Astrocyte of the cerebellum (primary cell): ENCODE data around the gene ZC3H15.
"Not testable (repeated sequence)": the region's sequence is repeated elsewhere in the genome, so short reads cannot be mapped to it uniquely, and the experiment has no call there.

Experiments
- DNase-seq: peaks from one replicate; pipeline ENCODE4 v3.0.0-alpha.2; 2011; ENCODE audit warnings: low read depth
- H3K4me3 ChIP-seq: 2 replicates; pipeline ENCODE4 v1.5.1; 2011; ENCODE audit warnings: mild to moderate bottlenecking, low read depth, low read length, moderate library complexity
- CTCF ChIP-seq: IDR thresholded peaks from 2 replicates; pipeline ENCODE4 v1.5.1; 2012; ENCODE audit warnings: low read length, low read depth, moderate library complexity, mild to moderate bottlenecking; ENCODE audit errors: missing control alignments
- in situ Hi-C: cut with HindIII; loops from 2 replicates; pipeline ENCODE4 v1.10.0; 2017; ENCODE audit warnings: low sequenced_read_pairs

Gene ZC3H15

DNA sequence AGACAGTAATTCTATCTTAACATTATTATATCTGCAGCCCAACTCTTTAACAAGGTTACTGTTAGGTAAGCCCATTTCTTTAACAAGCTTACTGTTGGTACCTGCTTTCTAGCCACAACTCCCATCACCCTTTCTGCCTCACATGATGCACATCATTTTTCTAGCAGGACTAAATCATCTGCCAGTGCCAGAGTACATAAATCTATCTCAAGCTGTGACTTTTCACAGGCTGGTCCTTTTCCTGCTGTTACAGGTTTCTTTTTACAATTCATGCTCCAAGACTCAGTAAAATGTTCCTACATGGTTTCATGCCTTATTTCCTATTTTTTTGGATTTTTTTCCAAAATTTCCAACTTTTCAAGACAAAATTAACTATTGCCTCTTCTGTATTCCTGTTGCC, 30.4 kb upstream of the ZC3H15 start:
- H3K4me3 ChIP-seq = no peak overlapping the region
- DNase-seq = no peak
- no peak for TF ChIP-seq CTCF
- in situ Hi-C loops = no loop called here

DNA sequence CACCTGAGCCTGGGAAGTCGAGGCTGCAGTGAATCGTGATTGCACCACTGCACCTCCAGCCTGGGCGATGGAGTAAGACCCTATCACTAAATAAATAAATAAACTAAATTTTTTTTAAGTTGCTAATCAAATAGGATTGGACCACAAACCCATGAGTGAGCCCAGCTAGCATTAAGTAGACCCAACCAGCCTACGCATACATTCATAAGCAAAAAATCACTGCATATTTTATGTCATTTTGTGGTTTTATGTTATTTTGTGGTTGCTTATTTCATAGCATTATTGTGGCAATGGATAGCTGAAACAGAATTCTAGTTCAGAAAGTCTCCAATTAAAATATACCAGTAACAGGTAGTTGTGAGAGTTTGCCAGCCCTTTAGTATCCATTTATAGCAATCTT, 29.1 kb upstream of the ZC3H15 start:
- in situ Hi-C loops = no loop called here
- peak; percentile 82 for DNase-seq
- no peak for TF ChIP-seq CTCF
- no peak overlapping the region for H3K4me3 ChIP-seq

GRCh38 chr2:186457908-186458307, 28.2 kb upstream of the ZC3H15 start:
- H3K4me3 ChIP-seq = no peak overlapping the region
- in situ Hi-C loops = no loop called here
- DNase-seq = no peak
- no peak for TF ChIP-seq CTCF

- no peak overlapping the region for H3K4me3 ChIP-seq
- peak; percentile 23 for DNase-seq
- in situ Hi-C loops = no loop called here
- peak; percentile 34 for TF ChIP-seq CTCF
Observed at GRCh38 chr2:186459009-186459408, 27.1 kb upstream of the ZC3H15 start.

DNA sequence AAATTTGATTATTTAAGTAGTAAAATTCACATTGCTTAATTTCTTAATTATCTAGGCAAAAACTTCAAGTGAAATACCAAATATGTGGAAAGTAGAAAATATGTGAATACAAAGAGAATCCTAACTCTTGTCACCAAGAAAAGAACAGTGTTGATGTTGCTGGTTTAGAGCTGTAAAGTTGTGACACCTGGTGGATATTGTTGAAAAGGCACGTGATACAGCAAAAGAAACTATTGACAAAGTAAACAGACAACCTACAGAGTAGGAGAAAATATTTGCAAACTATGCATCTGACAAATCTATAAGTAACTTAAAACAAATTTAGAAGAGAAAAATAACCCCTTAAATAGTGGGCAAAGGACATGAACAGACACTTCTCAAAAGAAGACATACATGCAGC, 25.6 kb upstream of the ZC3H15 start:
- TF ChIP-seq CTCF = peak; percentile 40
- no peak for DNase-seq
- no peak overlapping the region for H3K4me3 ChIP-seq
- in situ Hi-C loops = no loop called here

DNA sequence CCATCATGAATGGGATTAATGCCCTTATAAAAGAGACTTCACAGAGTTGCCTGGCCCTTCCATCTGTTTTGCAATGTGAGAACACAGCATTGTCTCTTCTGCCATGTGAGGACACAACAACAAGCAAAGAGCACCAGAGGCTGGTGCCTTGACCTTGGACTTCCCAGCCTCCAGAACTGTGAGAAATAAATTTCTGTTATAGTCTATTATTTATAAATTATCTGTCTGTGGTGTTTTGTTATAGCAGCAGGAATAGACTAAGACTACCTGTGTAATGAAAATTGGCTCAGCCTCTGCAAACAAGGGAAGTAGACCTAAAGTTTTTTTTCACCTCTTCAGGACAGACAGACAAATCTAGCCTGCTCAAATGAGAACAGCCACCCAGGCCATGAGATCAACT, 19.3 kb upstream of the ZC3H15 start:
- no peak for DNase-seq
- TF ChIP-seq CTCF = no peak
- H3K4me3 ChIP-seq = no peak overlapping the region
- in situ Hi-C loops = no loop called here

DNA sequence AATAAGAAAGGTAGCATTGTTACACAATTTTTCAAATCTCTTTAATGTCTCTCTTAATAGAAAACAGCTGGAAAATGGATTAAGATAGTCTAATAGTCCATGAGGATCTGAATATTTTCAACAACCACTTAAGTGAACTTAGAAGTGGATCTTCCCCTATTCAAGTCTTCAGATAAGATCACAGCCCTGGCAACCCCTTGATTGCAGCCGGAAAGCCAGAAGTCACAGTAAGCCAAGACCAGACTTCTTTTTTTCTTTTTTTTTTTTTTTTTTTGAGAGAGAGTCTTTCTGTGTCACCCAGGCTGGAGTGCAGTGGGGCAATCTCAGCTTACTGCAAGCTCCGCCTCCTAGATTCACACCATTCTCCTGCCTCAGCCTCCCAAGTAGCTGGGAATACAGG, 18.6 kb upstream of the ZC3H15 start:
- in situ Hi-C loops = no loop called here
- no peak for TF ChIP-seq CTCF
- DNase-seq = no peak

DNA sequence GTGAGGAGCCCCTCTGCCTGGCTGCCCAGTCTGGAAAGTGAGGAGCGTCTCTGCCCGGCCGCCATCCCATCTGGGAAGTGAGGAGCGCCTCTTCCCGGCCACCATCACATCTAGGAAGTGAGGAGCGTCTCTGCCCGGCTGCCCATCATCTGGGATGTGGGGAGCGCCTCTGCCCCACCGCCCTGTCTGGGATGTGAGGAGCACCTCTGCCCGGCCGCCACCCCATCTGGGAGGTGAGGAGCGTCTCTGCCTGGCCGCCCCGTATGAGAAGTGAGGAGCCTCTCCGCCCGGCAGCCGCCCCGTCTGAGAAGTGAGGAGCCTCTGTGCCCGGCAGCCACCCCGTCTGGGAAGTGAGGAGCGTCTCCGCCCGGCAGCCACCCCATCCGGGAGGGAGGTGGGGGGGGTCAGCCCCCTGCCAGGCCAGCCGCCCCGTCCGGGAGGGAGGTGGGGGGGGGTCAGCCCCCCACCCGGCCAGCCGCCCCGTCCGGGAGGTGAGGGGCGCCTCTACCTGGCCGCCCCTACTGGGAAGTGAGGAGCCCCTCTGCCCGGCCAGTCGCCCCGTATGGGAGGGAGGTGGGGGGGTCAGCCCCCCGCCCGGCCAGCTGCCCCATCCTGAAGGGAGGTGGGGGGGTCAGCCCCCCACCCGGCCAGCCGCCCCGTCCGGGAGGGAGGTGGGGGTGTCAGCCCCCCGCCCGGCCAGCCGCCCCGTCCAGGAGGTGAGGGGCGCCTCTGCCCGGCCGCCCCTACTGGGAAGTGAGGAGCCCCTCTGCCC, 13.2 kb upstream of the ZC3H15 start:
- H3K4me3 ChIP-seq, DNase-seq, in situ Hi-C loops: not testable (repeated sequence)

More for the DNA sequence above, 18.6 kb upstream of the ZC3H15 start:
- H3K4me3 ChIP-seq = no peak overlapping the region

DNA sequence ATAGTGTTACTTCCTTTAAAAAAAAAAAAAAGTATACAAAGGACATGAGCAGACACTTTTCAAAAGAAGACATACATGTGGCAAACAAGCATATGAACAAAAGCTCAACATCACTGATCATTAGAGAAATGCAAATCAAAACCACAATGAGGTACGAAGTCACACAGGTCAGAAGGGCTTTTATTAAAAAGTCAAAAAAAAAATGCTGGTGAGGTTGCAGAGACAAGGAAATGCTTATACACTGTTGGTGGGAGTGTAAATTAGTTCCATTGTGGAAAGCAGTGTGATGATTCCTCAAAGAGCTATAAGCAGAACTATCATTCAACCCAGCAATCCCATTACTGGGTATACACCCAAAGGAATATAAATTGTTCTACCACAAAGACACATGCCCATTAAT, 11.8 kb upstream of the ZC3H15 start:
- in situ Hi-C loops, DNase-seq, H3K4me3 ChIP-seq: not testable (repeated sequence)
